Caco-2 (cell line): Measurements from ENCODE around the gene CDA. TPM values are rescaled to one million over a fixed set of nuclear protein-coding genes. Genes with fewer than 3 reads are reported as not detected.

Experiments
- BruUV-seq: library from RNA; stranded (reverse); fragments of 400-500 nt; replicated peaks from 2 replicates; lab custom pipeline; 2021; lab: Mats Ljungman, UMichigan
- CTCF ChIA-PET: fragments of 300-600 bp; sonication (Branson Sonifier 250); formaldehyde crosslinking; loops from one replicate; lab custom pipeline; 2022; ENCODE audit warnings: antibody characterized with exemption; lab: Charles Lee
- POLR2A ChIA-PET: fragments of 300-600 bp; sonication (Branson Sonifier 250); formaldehyde crosslinking; loops from one replicate; lab custom pipeline; 2022; ENCODE audit warnings: antibody characterized with exemption; lab: Charles Lee
- DNase-seq, 2 experiments: peaks; one replicate each; pipeline versions ENCODE4 v3.0.0 to v3.0.0-alpha.2; 2020 to 2022
- H3K27me3 ChIP-seq: replicated peaks from 2 replicates; pipeline ENCODE4 v1.6.0; 2011; ENCODE audit warnings: low read length; ENCODE audit not compliant: control insufficient read depth, insufficient read depth
- H3K36me3 ChIP-seq: 2 replicates; pipeline ENCODE4 v1.5.1; 2011; ENCODE audit warnings: low read length; ENCODE audit not compliant: control insufficient read depth, insufficient read depth
- H3K4me1 ChIP-seq: fragments of 250-450 bp; sonication (Bioruptor Pico); 2 replicates; pipeline ENCODE4 v1.5.1; 2020; ENCODE audit warnings: mild to moderate bottlenecking
- H3K4me3 ChIP-seq: 2 replicates; pipeline ENCODE4 v1.5.1; 2011; ENCODE audit warnings: low read depth, mild to moderate bottlenecking, control low read depth, low read length
- H3K9me3 ChIP-seq: fragments of 250-450 bp; sonication (Bioruptor Pico); 2 replicates; pipeline ENCODE4 v1.5.1; 2020; ENCODE audit warnings: mild to moderate bottlenecking, moderate library complexity
- H3K27ac Mint-ChIP-seq: one replicate; pipeline ENCODE4 v1.8.0; 2022; ENCODE audit warnings: mixed read lengths; ENCODE audit not compliant: unreplicated experiment
- H3K27me3 Mint-ChIP-seq: one replicate; pipeline ENCODE4 v1.8.0; 2022; ENCODE audit warnings: mixed read lengths; ENCODE audit not compliant: insufficient read depth, unreplicated experiment
- H3K36me3 Mint-ChIP-seq: one replicate; pipeline ENCODE4 v1.8.0; 2022; ENCODE audit warnings: mild to moderate bottlenecking, mixed read lengths; ENCODE audit not compliant: insufficient read depth, unreplicated experiment
- H3K4me1 Mint-ChIP-seq: one replicate; pipeline ENCODE4 v1.8.0; 2022; ENCODE audit warnings: low read depth, mixed read lengths; ENCODE audit not compliant: unreplicated experiment
- H3K4me3 Mint-ChIP-seq: one replicate; pipeline ENCODE4 v1.8.0; 2022; ENCODE audit warnings: mild to moderate bottlenecking, moderate library complexity, mixed read lengths; ENCODE audit not compliant: unreplicated experiment
- H3K9me3 Mint-ChIP-seq: one replicate; pipeline ENCODE4 v1.8.0; 2022; ENCODE audit warnings: mixed read lengths; ENCODE audit not compliant: unreplicated experiment
- intact Hi-C: fragments of 100-400 bp; cut with micrococcal nuclease; formaldehyde crosslinking; loops from one replicate; pipeline ENCODE4 v1.10.0; 2022; ENCODE audit not compliant: unreplicated experiment
- total RNA-seq: library from RNA; stranded (reverse); gene quantifications from 2 replicates; pipeline ENCODE4 v1.2.3, GENCODE V29; 2022
- TF ChIP-seq, protein P1 (sequence below), 2 experiments: fragments of 200-600 bp in 1 of 2; IDR thresholded peaks; 1 replicate in 1 of 2; 2 replicates in 1 of 2; pipeline versions ENCODE4 v1.5.1 to v1.8.0; 2011 to 2022; ENCODE audit warnings: antibody characterized with exemption in 1 of 2, control low read depth in 1 of 2, inconsistent platforms in 1 of 2, low read depth in 1 of 2, low read length in 1 of 2, mild to moderate bottlenecking in 1 of 2, moderate library complexity in 1 of 2; ENCODE audit not compliant: insufficient read depth in 1 of 2, severe bottlenecking in 1 of 2, unreplicated experiment in 1 of 2

Gene CDA
- total RNA-seq, 1 experiment from 2014 or later: 0.95 TPM

DNA sequence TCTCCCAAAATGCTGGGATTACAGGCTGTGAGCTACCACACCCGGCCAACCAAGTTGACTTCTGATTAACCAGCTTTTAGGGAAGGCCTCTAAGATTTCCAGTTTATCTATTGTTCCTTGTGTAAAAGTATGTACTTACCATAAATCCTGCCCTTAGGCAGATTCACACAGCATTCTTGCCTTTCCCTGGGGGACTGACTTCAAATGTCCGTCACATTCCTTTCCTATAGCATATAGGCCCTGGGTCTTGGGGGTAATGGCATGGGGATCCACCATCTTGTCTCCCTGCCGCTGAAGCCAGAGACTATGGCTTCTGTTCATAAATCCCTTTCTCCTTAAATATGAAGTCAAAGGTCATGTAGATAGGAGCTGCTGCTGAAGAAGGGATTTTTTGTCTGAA lies 43.5 kb downstream of the CDA start:
- Histone ChIP-seq H3K27me3 (no peaks in the 10 kb centered on the region), H3K36me3 (no peaks in the 10 kb centered on the region), H3K9me3 (no peaks in the 10 kb centered on the region), H3K4me3 (no peak overlapping the region), H3K4me1 (peaks cover 20% of the 10 kb centered on the region)
- no peaks in the 10 kb centered on the region for H3K36me3 Mint-ChIP-seq
- ChIA-PET POLR2A (interaction anchor here (0.6 kb wide), 1 partner anchor 486 kb away, joined by 6 read pairs; no protein-coding TSS in a partner anchor), CTCF (interaction anchor here (0.7 to 3.8 kb wide), 2 partner anchors 58 to 94 kb away, joined by 3 to 41 read pairs; no protein-coding TSS in a partner anchor)
- BruUV-seq: no TSS peak
- no peaks in the 10 kb centered on the region for H3K27me3 Mint-ChIP-seq
- intact Hi-C loops: loop anchor here (2.0 to 5.0 kb wide), 2 partner anchors 58 to 95 kb away; no protein-coding TSS in a partner anchor
- DNase-seq: peak; percentile 47 to 71
- H3K9me3 Mint-ChIP-seq: no peaks in the 10 kb centered on the region
- H3K4me3 Mint-ChIP-seq: peak overlapping the region; percentile 83
- TF ChIP-seq, protein P1, sequence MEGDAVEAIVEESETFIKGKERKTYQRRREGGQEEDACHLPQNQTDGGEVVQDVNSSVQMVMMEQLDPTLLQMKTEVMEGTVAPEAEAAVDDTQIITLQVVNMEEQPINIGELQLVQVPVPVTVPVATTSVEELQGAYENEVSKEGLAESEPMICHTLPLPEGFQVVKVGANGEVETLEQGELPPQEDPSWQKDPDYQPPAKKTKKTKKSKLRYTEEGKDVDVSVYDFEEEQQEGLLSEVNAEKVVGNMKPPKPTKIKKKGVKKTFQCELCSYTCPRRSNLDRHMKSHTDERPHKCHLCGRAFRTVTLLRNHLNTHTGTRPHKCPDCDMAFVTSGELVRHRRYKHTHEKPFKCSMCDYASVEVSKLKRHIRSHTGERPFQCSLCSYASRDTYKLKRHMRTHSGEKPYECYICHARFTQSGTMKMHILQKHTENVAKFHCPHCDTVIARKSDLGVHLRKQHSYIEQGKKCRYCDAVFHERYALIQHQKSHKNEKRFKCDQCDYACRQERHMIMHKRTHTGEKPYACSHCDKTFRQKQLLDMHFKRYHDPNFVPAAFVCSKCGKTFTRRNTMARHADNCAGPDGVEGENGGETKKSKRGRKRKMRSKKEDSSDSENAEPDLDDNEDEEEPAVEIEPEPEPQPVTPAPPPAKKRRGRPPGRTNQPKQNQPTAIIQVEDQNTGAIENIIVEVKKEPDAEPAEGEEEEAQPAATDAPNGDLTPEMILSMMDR (IDR thresholded peaks at IDR 0.05; ENCODE audit: insufficient read depth in 1 of 2, low read depth in 1 of 2, low read length in 1 of 2, severe bottlenecking in 1 of 2, unreplicated experiment in 1 of 2): no peak
- peak overlapping the region; percentile 56 for H3K27ac Mint-ChIP-seq
- H3K4me1 Mint-ChIP-seq: peaks cover 9% of the 10 kb centered on the region

DNA sequence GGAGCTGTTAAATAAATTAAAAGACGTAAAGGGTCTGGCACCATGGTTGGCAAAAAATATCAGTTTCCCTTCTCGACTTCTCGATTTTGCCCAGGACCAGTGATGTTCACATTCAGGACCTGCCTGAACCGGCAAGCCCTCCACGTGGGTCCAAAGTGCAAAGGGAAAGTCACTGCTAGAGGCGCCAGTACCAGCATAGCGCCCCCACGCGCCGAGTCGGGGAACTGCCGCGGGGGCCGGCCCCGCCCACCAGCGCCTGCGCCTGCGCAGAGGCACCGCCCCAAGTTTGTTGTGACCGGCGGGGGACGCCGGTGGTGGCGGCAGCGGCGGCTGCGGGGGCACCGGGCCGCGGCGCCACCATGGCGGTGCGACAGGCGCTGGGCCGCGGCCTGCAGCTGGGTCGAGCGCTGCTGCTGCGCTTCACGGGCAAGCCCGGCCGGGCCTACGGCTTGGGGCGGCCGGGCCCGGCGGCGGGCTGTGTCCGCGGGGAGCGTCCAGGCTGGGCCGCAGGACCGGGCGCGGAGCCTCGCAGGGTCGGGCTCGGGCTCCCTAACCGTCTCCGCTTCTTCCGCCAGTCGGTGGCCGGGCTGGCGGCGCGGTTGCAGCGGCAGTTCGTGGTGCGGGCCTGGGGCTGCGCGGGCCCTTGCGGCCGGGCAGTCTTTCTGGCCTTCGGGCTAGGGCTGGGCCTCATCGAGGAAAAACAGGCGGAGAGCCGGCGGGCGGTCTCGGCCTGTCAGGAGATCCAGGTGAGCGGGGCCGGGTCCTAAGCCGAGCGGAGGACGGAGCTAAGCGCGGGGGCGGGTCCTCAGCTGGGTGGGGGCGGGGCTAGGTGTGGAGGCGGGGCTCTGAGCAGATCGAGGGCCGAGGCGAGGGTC lies 44.5 kb downstream of the CDA start, which contains the start of gene PINK1:
TSS of gene PINK1 (plus strand) at position 269 of the 875 bp plus-strand sequence. CDS start at position 360, 91 bp downstream.
- no TSS peak for BruUV-seq
- H3K36me3 Mint-ChIP-seq: no peaks in the 10 kb centered on the region
- H3K27me3 ChIP-seq: no peaks in the 10 kb centered on the region
- peak within 1 kb of the TSS; percentile 72 for H3K4me3 ChIP-seq
- peaks cover 20% of the 10 kb centered on the region for H3K4me1 ChIP-seq
- H3K27me3 Mint-ChIP-seq: no peaks in the 10 kb centered on the region
- H3K27ac Mint-ChIP-seq: peak within 1 kb of the TSS; percentile 56
- no peaks in the 10 kb centered on the region for H3K9me3 ChIP-seq
- H3K36me3 ChIP-seq: no peaks in the 10 kb centered on the region
- ChIA-PET CTCF (interaction anchor here (0.5 to 3.8 kb wide), 13 partner anchors 13 to 110 kb away, joined by 3 to 41 read pairs (median 5); partner anchors contain the start of genes CDA and DDOST), POLR2A (interaction anchor here (0.5 to 0.6 kb wide), 2 partner anchors 43 to 169 kb away, joined by 3 to 5 read pairs; no protein-coding TSS in a partner anchor)
- DNase-seq: peak; percentile 83 to 92
- intact Hi-C loops: loop anchor here (1.0 to 5.0 kb wide), 3 partner anchors 59 to 111 kb away; no protein-coding TSS in a partner anchor
- TF ChIP-seq, protein P1 (IDR thresholded peaks at IDR 0.05; ENCODE audit: insufficient read depth in 1 of 2, low read depth in 1 of 2, low read length in 1 of 2, severe bottlenecking in 1 of 2, unreplicated experiment in 1 of 2): peak; percentile 85 to 93
- no peaks in the 10 kb centered on the region for H3K9me3 Mint-ChIP-seq
- peaks cover 9% of the 10 kb centered on the region for H3K4me1 Mint-ChIP-seq
- peak within 1 kb of the TSS; percentile 83 for H3K4me3 Mint-ChIP-seq

DNA sequence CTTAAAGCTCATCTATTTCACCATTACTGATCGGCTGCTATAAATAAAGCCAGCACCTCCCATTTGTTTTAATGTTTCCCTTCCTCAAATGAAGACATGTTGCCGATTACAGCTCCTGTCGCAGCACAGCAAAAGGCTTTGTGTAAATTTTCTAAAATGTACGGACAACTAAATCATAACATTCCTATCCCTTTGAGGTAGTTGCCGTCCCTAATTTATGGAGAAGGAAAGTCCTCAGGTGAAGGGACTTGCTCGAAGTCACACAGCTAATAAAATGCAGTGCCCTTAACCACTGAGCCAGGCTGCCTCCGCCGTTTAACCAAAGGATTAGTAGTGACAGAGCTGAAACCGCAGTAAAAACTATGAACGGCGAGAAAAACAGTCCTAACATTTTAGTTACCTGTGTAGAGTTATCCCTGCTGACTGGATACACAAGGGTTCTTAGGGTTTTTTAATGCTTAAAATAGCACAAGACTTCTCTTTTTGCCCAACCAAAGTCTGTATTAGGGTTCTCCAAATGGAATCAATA lies 45.2 kb downstream of the CDA start:
- Mint-ChIP-seq H3K4me3 (peak overlapping the region; percentile 83), H3K27ac (no peak overlapping the region), H3K9me3 (no peaks in the 10 kb centered on the region), H3K27me3 (no peaks in the 10 kb centered on the region), H3K36me3 (no peaks in the 10 kb centered on the region), H3K4me1 (peaks cover 9% of the 10 kb centered on the region)
- intact Hi-C loops: loop anchor here (1.0 to 5.0 kb wide), 2 partner anchors 97 to 112 kb away; no protein-coding TSS in a partner anchor
- TSS peak; percentile 70 for BruUV-seq
- TF ChIP-seq, protein P1 (IDR thresholded peaks at IDR 0.05; ENCODE audit: insufficient read depth in 1 of 2, low read depth in 1 of 2, low read length in 1 of 2, severe bottlenecking in 1 of 2, unreplicated experiment in 1 of 2): no peak
- peaks cover 20% of the 10 kb centered on the region for H3K4me1 ChIP-seq
- POLR2A ChIA-PET: interaction anchor here (0.6 kb wide), 1 partner anchor 44 kb away, joined by 3 read pairs; no protein-coding TSS in a partner anchor
- DNase-seq: no peak
- H3K36me3 ChIP-seq: no peaks in the 10 kb centered on the region
- H3K4me3 ChIP-seq: peak overlapping the region; percentile 72
- H3K9me3 ChIP-seq: no peaks in the 10 kb centered on the region
- H3K27me3 ChIP-seq: no peaks in the 10 kb centered on the region
- CTCF ChIA-PET: interaction anchor here (0.5 to 3.8 kb wide), 12 partner anchors 12 to 111 kb away, joined by 3 to 41 read pairs (median 5); partner anchors contain the start of genes CDA and DDOST
